Fibroblast of pulmonary artery (primary cell): ENCODE measurements around the gene PURB.
"Not testable (repeated sequence)": the region's sequence is repeated elsewhere in the genome, so short reads cannot be mapped to it uniquely, and the experiment has no call there.

Source experiments
- DNase-seq: peaks from one replicate; pipeline ENCODE4 v3.0.0-alpha.2; 2010; ENCODE audit warnings: low read depth
- H3K4me3 ChIP-seq: replicated peaks from 2 replicates; pipeline ENCODE4 v1.5.1; 2011; ENCODE audit warnings: low read depth, mild to moderate bottlenecking, control low read depth, low read length, moderate library complexity
- CTCF ChIP-seq: IDR thresholded peaks from 2 replicates; pipeline ENCODE4 v1.5.1; 2011; ENCODE audit warnings: mild to moderate bottlenecking, control low read depth, low read length, inconsistent platforms; ENCODE audit errors: missing control alignments

The PURB gene

GRCh38 chr7:44885394-44886317 lies at the start of gene PURB:
PURB (minus strand) TSS chr7:44885530; CDS start chr7:44885348, 182 bp downstream.
- H3K4me3 ChIP-seq: peak within 1 kb of the TSS; percentile 85
- TF ChIP-seq CTCF: no peak
- DNase-seq: peak; percentile 97

DNA sequence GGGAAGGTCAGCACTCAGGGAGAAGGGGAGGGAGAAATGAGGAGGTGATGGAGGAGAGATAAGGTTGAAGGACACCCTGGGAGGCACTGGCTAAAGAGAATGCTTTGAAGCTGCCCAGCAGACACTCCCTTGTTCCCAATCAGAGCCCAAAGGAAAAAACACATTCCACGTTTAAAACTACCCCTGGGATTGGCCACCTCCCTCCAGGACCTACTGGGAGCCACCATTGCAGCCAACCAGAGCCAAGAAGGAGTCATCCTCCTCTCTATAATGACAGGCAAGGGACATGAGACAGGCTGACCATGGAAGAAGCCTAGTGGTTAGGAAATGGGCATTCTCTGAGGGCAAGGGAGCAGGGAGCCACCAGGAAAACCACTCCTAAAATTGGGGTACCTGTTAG lies 49.7 kb upstream of the PURB start:
- TF ChIP-seq CTCF: no peak
- H3K4me3 ChIP-seq: no peak overlapping the region
- DNase-seq: no peak

GRCh38 chr7:44934510-44934909 lies 49.2 kb upstream of the PURB start:
- H3K4me3 ChIP-seq, DNase-seq: not testable (repeated sequence)

DNA sequence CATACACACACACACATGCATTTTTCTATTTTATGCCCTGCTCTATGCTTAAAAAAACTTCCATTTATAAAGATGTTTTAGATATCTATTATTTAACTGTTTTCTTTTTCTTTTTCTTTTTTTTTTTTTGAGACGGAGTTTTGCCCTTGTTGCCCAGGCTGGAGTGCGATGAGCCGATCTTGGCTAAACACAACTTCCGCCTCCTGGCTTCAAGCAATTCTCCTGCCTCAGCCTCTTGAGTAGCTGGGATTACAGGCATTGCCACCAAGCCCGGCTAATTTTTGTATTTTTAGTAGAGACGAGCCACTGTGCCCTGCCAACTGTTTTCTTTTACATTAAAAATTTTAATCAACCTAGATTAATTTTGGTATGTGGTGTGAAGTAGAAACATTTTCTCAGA lies 45.6 kb upstream of the PURB start:
- TF ChIP-seq CTCF: no peak
- DNase-seq: no peak
- no peak overlapping the region for H3K4me3 ChIP-seq

DNA sequence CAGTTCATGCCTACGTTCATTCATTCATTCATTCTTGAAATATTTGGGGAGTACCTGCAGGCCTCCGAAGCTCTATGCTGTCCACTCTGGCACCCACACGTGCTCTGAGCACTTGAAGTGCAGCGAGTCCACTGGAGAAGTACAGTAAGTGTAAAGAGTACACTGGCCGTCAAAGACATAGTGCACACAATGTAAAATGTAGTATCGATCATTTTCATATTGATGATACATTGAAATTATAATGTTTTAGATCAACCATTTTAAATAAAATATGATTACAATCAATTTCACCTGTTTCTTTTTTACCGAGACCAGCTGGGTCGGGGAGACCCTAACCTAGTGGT lies 37.0 kb upstream of the PURB start:
- TF ChIP-seq CTCF: no peak
- no peak overlapping the region for H3K4me3 ChIP-seq
- no peak for DNase-seq

DNA sequence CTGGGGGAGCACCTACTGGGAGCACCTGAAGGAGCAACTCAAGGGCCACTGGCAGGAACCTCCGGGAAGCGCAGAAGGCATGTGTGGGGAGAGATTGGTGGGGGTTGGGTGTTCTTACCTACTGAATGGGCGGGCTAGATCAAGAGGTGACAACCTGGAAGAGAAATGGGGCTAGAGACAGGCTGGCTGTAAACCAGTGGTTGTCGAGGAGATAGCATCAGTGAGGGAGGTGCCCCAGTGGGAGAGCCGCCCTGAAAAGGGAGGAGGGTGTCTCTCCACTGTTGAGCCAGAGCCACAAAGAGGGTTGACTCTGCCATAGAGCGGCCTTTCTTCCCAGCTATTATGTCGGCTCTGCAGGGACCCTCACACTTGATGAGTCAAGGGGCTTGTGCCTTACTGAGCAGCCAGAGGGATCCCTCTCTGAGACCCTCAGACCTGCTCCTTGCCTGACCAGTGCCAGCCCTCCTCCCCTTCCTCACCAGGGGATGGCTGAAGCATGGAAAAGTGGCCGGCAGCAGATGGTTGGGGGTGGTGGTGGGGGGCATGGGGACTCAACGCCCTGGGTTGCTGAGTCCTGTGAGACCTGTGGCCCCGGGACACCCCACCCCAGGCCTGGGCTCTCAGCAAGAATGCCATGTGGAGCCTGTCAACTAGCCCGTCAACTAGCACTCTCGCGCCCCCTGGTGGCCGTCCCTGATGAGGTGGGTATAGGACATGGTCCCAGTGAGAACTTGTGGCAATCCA lies 36.4 kb upstream of the PURB start:
- no peak overlapping the region for H3K4me3 ChIP-seq
- DNase-seq: peak; percentile 78
- TF ChIP-seq CTCF: peak; percentile 81

DNA sequence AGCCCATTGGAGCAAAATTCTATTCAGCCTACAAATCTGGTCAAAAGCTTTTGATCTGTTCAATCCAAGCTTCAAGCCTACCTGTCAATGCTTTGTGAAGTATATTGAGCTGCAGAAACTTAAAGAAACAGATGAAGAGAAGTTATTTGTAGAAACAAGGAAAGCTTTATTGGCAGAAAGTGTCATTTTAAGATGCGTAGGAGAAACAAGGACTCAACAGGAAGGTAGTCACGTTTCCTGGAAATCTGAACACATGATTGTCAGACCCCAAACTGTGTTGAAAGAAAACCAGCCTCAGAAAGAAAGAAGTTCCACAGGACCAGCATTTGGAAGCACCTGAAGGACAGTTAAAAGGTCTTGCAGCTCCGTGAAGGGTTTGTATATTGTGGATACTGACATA lies 34.8 kb upstream of the PURB start:
- DNase-seq: no peak
- no peak for TF ChIP-seq CTCF
- H3K4me3 ChIP-seq: no peak overlapping the region
